ENCODE data around the gene ARID5B. TPM values are rescaled to one million over a fixed set of nuclear protein-coding genes. Genes with fewer than 3 reads are reported as not detected.

The ARID5B gene
- total RNA-seq, 2 experiments from 2014 or later, result 26.7 to 28.3 TPM

DNA sequence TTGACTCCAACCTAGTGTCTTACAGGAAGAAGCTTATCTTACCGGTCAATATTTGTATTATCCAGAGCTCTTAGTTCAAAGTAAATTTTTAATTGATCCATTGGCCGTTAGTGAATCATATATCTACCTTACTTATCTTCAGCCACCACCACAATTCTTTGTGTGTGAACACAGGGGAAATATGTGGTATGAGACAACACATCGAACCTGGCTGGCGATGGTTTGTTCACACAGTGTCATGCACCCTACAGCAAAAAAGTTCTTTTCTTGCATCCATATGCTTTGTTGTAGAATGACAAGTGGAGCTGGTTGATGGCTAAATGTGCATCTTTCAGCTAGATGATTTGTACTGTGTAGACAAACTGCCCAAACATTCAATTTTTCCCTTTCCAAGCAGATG is 65.8 kb downstream of the ARID5B start:
- Mint-ChIP-seq H3K27ac (no peak overlapping the region), H3K9me3 (no peaks in the 10 kb centered on the region), H3K36me3 (ENCODE audit: low read depth) (peaks cover 62% of the 10 kb centered on the region), H3K27me3 (no peaks in the 10 kb centered on the region), H3K4me3 (no peak overlapping the region), H3K4me1 (ENCODE audit: low read depth) (peaks cover 58% of the 10 kb centered on the region)
- TF ChIP-seq, protein P1, sequence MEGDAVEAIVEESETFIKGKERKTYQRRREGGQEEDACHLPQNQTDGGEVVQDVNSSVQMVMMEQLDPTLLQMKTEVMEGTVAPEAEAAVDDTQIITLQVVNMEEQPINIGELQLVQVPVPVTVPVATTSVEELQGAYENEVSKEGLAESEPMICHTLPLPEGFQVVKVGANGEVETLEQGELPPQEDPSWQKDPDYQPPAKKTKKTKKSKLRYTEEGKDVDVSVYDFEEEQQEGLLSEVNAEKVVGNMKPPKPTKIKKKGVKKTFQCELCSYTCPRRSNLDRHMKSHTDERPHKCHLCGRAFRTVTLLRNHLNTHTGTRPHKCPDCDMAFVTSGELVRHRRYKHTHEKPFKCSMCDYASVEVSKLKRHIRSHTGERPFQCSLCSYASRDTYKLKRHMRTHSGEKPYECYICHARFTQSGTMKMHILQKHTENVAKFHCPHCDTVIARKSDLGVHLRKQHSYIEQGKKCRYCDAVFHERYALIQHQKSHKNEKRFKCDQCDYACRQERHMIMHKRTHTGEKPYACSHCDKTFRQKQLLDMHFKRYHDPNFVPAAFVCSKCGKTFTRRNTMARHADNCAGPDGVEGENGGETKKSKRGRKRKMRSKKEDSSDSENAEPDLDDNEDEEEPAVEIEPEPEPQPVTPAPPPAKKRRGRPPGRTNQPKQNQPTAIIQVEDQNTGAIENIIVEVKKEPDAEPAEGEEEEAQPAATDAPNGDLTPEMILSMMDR (IDR thresholded peaks at IDR 0.05), result no peak
- ChIA-PET CTCF (interaction anchor here (0.8 to 1.7 kb wide), 6 partner anchors 9 to 298 kb away, joined by 3 to 8 read pairs (median 4); no protein-coding TSS in a partner anchor), POLR2A (interaction anchor here (0.6 to 2.4 kb wide), 2 partner anchors 10 to 20 kb away, joined by 3 to 9 read pairs; no protein-coding TSS in a partner anchor)
- intact Hi-C loops (cut with micrococcal nuclease), result no loop called here
- DNase-seq (no peak), ATAC-seq (no peak)

DNA sequence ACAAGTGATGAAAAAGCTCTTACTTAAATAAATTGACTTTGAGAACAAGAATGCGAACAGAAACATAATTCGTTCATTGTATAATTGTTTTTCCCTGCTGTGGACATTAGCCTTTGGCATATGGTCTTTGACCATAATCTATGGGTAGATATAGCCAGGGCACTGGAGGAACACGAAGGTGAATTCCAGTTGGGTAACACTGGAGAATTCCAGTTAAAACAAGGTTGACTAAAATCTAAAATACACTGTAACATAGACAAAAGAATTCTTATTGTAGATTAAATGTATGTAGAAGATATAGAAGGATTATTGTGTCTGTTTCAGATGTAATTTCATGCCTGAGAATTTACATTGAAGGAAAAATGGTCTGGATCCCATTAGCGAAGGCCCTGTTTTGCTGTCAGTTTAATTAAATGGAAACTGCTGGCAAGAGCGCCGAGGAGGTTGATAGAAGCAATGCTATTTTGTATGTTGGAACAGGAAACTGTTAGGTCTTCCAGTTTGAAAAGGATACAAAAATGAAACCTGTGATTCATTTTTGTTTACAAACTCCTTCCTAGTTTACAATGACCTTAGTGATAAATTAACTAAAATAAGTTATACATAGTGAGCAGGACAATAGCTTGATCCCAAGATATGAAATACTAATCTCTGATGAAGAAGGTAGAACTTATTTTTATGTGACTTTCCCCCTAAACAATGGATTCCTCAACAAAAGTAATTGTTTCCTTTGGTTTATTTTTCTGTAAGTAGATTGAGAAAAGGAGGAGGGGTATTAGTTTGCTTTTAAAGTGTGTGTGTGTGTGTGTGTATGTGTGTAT is 68.9 kb downstream of the ARID5B start:
- H3K9me3 Mint-ChIP-seq, result no peaks in the 10 kb centered on the region
- TF ChIP-seq, protein P1 (IDR thresholded peaks at IDR 0.05), result no peak
- H3K4me1 Mint-ChIP-seq (ENCODE audit: low read depth), result peaks cover 48% of the 10 kb centered on the region
- no peak overlapping the region for H3K27ac Mint-ChIP-seq
- DNase-seq, result no peak
- H3K4me3 Mint-ChIP-seq, result no peak overlapping the region
- ATAC-seq, result no peak
- no peaks in the 10 kb centered on the region for H3K27me3 Mint-ChIP-seq
- ChIA-PET CTCF (interaction anchor here (1.0 to 1.1 kb wide), 3 partner anchors 13 to 65 kb away, joined by 3 read pairs; no protein-coding TSS in a partner anchor), POLR2A (no interaction called here)
- intact Hi-C loops (cut with micrococcal nuclease), result no loop called here
- peaks cover 58% of the 10 kb centered on the region for H3K36me3 Mint-ChIP-seq (ENCODE audit: low read depth)

DNA sequence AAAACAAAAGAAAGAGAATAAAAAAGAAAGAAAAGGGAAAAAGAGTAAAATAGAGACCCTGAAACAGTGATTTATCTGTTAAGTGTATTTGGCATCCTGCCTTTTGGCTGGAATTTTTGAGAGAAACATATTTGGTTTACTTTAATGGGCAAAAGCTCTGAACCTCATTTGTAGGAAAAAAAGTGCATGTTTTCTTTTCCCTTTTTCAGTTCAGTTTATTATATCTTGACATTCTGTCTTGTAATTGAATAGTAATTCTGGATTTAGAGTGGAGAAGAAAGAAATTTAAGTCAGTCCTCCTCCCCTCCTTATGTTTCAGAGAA is 69.5 kb downstream of the ARID5B start:
- Mint-ChIP-seq H3K4me3 (no peak overlapping the region), H3K27me3 (no peaks in the 10 kb centered on the region), H3K36me3 (ENCODE audit: low read depth) (peaks cover 62% of the 10 kb centered on the region), H3K27ac (no peak overlapping the region), H3K9me3 (no peaks in the 10 kb centered on the region), H3K4me1 (ENCODE audit: low read depth) (peaks cover 43% of the 10 kb centered on the region)
- CTCF ChIA-PET, result interaction anchor here (1.1 kb wide), 1 partner anchor 65 kb away, joined by 3 read pairs; no protein-coding TSS in a partner anchor
- intact Hi-C loops (cut with micrococcal nuclease), result no loop called here
- ATAC-seq, result no peak
- no peak for DNase-seq
- TF ChIP-seq, protein P1 (IDR thresholded peaks at IDR 0.05), result no peak
- POLR2A ChIA-PET, result no interaction called here

DNA sequence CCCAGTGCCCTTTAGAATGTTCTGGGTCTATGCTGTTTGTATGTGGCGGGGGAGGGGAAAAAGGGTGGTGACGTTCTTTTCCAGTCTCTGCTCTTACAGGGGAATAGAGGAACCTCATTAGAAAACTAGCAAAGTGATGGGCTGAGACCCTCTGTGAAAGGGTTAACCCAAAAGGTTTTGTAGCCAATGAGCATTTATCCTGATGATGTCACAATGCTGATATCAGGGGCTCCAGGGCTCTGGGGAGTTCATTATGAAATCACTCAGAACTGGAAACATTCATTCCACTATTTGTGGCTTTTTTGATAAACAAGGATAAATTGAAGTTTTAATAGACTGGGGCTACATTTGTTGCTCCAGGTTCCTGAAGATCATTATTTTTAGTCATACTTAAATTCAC is 71.7 kb downstream of the ARID5B start:
- Mint-ChIP-seq H3K27ac (no peak overlapping the region), H3K4me1 (ENCODE audit: low read depth) (peaks cover 34% of the 10 kb centered on the region), H3K36me3 (ENCODE audit: low read depth) (peaks cover 59% of the 10 kb centered on the region), H3K27me3 (no peaks in the 10 kb centered on the region), H3K4me3 (no peak overlapping the region), H3K9me3 (peaks cover 7% of the 10 kb centered on the region)
- intact Hi-C loops (cut with micrococcal nuclease), result no loop called here
- POLR2A ChIA-PET, result interaction anchor here (1.5 kb wide), 1 partner anchor 78 kb away, joined by 4 read pairs; no protein-coding TSS in a partner anchor
- TF ChIP-seq, protein P1 (IDR thresholded peaks at IDR 0.05), result no peak
- ATAC-seq (no peak), DNase-seq (no peak)
- CTCF ChIA-PET, result interaction anchor here (0.9 kb wide), 1 partner anchor 71 kb away, joined by 3 read pairs; no protein-coding TSS in a partner anchor

DNA sequence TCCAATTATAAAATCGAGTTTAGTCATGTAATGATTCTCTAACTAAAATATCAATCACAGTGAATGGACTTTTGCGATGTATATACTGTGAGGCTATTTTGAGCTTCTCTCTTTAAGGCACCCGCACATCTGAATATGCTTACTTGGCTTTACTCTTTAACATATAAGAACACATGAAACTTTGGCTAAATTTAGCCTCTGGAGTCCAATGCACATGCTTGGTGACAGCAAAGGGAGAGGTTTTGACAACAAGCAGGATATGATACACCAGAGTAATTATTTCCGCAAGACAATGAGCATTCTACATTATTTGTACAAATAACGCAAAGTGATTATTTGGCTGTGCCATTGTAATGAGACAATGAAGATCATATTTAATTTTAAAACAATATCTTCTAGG is 72.4 kb downstream of the ARID5B start:
- Mint-ChIP-seq H3K27ac (no peak overlapping the region), H3K27me3 (no peaks in the 10 kb centered on the region), H3K4me1 (ENCODE audit: low read depth) (peaks cover 35% of the 10 kb centered on the region), H3K9me3 (peaks cover 7% of the 10 kb centered on the region), H3K4me3 (no peak overlapping the region), H3K36me3 (ENCODE audit: low read depth) (peaks cover 58% of the 10 kb centered on the region)
- TF ChIP-seq, protein P1 (IDR thresholded peaks at IDR 0.05), result no peak
- CTCF ChIA-PET, result interaction anchor here (0.9 kb wide), 1 partner anchor 71 kb away, joined by 3 read pairs; no protein-coding TSS in a partner anchor
- DNase-seq, result no peak
- ATAC-seq, result no peak
- POLR2A ChIA-PET, result interaction anchor here (1.5 kb wide), 1 partner anchor 77 kb away, joined by 4 read pairs; no protein-coding TSS in a partner anchor
- intact Hi-C loops (cut with micrococcal nuclease), result no loop called here
